H9 (cell line): ENCODE measurements around the gene CAPN5. TPM values are rescaled to one million over a fixed set of nuclear protein-coding genes. Genes with fewer than 3 reads are reported as not detected.

Experiments
- DNase-seq: peaks from one replicate; pipeline ENCODE4 v3.0.0-alpha.2; 2017
- H2AFZ ChIP-seq: one replicate; pipeline ENCODE4 v1.6.1; 2013; ENCODE audit warnings: mild to moderate bottlenecking, low read length, control low read depth, moderate library complexity
- H2AK5ac ChIP-seq: 2 replicates; pipeline ENCODE4 v1.6.1; 2013; ENCODE audit warnings: low read length, control low read depth, mixed read lengths; ENCODE audit not compliant: insufficient read length
- H2BK120ac ChIP-seq: one replicate; pipeline ENCODE4 v1.6.1; 2013; ENCODE audit warnings: low read depth, mild to moderate bottlenecking, low read length, control low read depth, inconsistent platforms; ENCODE audit not compliant: poor library complexity, severe bottlenecking
- H2BK12ac ChIP-seq: 2 replicates; pipeline ENCODE4 v1.6.1; 2013; ENCODE audit warnings: low read length, control low read depth, mixed read lengths, low read depth; ENCODE audit not compliant: insufficient read length
- H2BK15ac ChIP-seq: 2 replicates; pipeline ENCODE4 v1.6.1; 2013; ENCODE audit warnings: low read depth, low read length, control low read depth
- H2BK20ac ChIP-seq: one replicate; pipeline ENCODE4 v1.6.1; 2013; ENCODE audit warnings: low read depth, mild to moderate bottlenecking, low read length, control low read depth, inconsistent platforms; ENCODE audit not compliant: poor library complexity, severe bottlenecking
- H2BK5ac ChIP-seq: 2 replicates; pipeline ENCODE4 v1.6.1; 2013; ENCODE audit warnings: low read length, control low read depth, mixed read lengths; ENCODE audit not compliant: insufficient read length
- H3K14ac ChIP-seq: 2 replicates; pipeline ENCODE4 v1.6.1; 2013; ENCODE audit warnings: low read length, control low read depth; ENCODE audit not compliant: insufficient read depth
- H3K18ac ChIP-seq: 2 replicates; pipeline ENCODE4 v1.6.1; 2013; ENCODE audit warnings: low read depth, mild to moderate bottlenecking, mixed read lengths, low read length, control low read depth; ENCODE audit not compliant: insufficient read length
- H3K23ac ChIP-seq: 2 replicates; pipeline ENCODE4 v1.6.1; 2013; ENCODE audit warnings: low read length, control low read depth, mixed read lengths, low read depth; ENCODE audit not compliant: insufficient read length
- H3K23me2 ChIP-seq: 2 replicates; pipeline ENCODE4 v1.6.1; 2013; ENCODE audit warnings: low read depth, mild to moderate bottlenecking, mixed read lengths, low read length, control low read depth; ENCODE audit not compliant: insufficient read length, poor library complexity, severe bottlenecking
- H3K27ac ChIP-seq: 2 replicates; pipeline ENCODE4 v1.5.1; 2013; ENCODE audit warnings: low read length, control low read depth, mixed read lengths, low read depth; ENCODE audit not compliant: insufficient read length
- H3K27me3 ChIP-seq: 2 replicates; pipeline ENCODE4 v1.6.1; 2013; ENCODE audit warnings: low read length, control low read depth, inconsistent platforms; ENCODE audit not compliant: insufficient read depth
- H3K4ac ChIP-seq: 2 replicates; pipeline ENCODE4 v1.6.1; 2013; ENCODE audit warnings: low read depth, mild to moderate bottlenecking, control low read depth, inconsistent platforms, low read length, moderate library complexity
- H3K4me1 ChIP-seq: 2 replicates; pipeline ENCODE4 v1.6.1; 2013; ENCODE audit warnings: low read length, control low read depth, inconsistent platforms; ENCODE audit not compliant: insufficient read depth
- H3K4me2 ChIP-seq: 2 replicates; pipeline ENCODE4 v1.6.1; 2013; ENCODE audit warnings: low read length, control low read depth, mixed read lengths; ENCODE audit not compliant: insufficient read length, insufficient read depth
- H3K56ac ChIP-seq: 2 replicates; pipeline ENCODE4 v1.6.1; 2013; ENCODE audit warnings: low read depth, mild to moderate bottlenecking, mixed read lengths, low read length, control low read depth; ENCODE audit not compliant: insufficient read length
- H3K79me1 ChIP-seq: 2 replicates; pipeline ENCODE4 v1.6.1; 2013; ENCODE audit warnings: low read depth, mild to moderate bottlenecking, moderate library complexity, low read length, control low read depth, inconsistent platforms; ENCODE audit not compliant: insufficient read depth, poor library complexity, severe bottlenecking
- H3K79me2 ChIP-seq: 2 replicates; pipeline ENCODE4 v1.6.1; 2013; ENCODE audit warnings: low read length, control low read depth, inconsistent platforms; ENCODE audit not compliant: insufficient read depth
- H3K9ac ChIP-seq: 2 replicates; pipeline ENCODE4 v1.6.1; 2013; ENCODE audit warnings: low read length, control low read depth, mixed read lengths; ENCODE audit not compliant: insufficient read length; ENCODE audit errors: extremely low read depth
- H3K9me3 ChIP-seq: one replicate; pipeline ENCODE4 v1.6.1; 2013; ENCODE audit warnings: low read depth, low read length, inconsistent platforms; ENCODE audit not compliant: control insufficient read depth
- H3T11ph ChIP-seq: one replicate; pipeline ENCODE4 v1.6.1; 2013; ENCODE audit warnings: mild to moderate bottlenecking, low read length, control low read depth, inconsistent platforms
- H4K20me1 ChIP-seq: one replicate; pipeline ENCODE4 v1.6.1; 2013; ENCODE audit not compliant: control insufficient read depth, insufficient read length, insufficient read depth
- H4K5ac ChIP-seq: 2 replicates; pipeline ENCODE4 v1.6.1; 2013; ENCODE audit warnings: low read depth, mild to moderate bottlenecking, mixed read lengths, low read length, control low read depth; ENCODE audit not compliant: insufficient read length
- H4K8ac ChIP-seq: replicated peaks from 2 replicates; pipeline ENCODE4 v1.6.1; 2013; ENCODE audit warnings: low read length, control low read depth, mixed read lengths, low read depth; ENCODE audit not compliant: insufficient read length
- H4K91ac ChIP-seq: 2 replicates; pipeline ENCODE4 v1.6.1; 2013; ENCODE audit warnings: low read depth, mild to moderate bottlenecking, moderate library complexity, mixed read lengths, low read length, control low read depth; ENCODE audit not compliant: insufficient read length
- H3K27ac Mint-ChIP-seq, 3 experiments: 2 replicates in 2 of 3; 3 replicates in 1 of 3; pipeline ENCODE4 v1.8.0; 2020 to 2021; ENCODE audit warnings: mixed read lengths in 3 of 3, mild to moderate bottlenecking in 1 of 3, moderate library complexity in 1 of 3
- H3K27me3 Mint-ChIP-seq: 2 replicates; pipeline ENCODE4 v1.8.0; 2021; ENCODE audit warnings: low read depth, mild to moderate bottlenecking, moderate library complexity, mixed read lengths
- H3K36me3 Mint-ChIP-seq, 3 experiments: 2 replicates in 2 of 3; 3 replicates in 1 of 3; pipeline ENCODE4 v1.8.0; 2020 to 2021; ENCODE audit warnings: low read depth in 3 of 3, mixed read lengths in 3 of 3; ENCODE audit not compliant: insufficient read depth in 1 of 3
- H3K4me1 Mint-ChIP-seq, 2 experiments: 2 replicates each; pipeline ENCODE4 v1.8.0; 2020; ENCODE audit warnings: mixed read lengths in 2 of 2
- H3K4me3 Mint-ChIP-seq, 2 experiments: 2 replicates in 1 of 2; 3 replicates in 1 of 2; pipeline ENCODE4 v1.8.0; 2020 to 2021; ENCODE audit warnings: mild to moderate bottlenecking in 2 of 2, mixed read lengths in 2 of 2, moderate library complexity in 1 of 2
- H3K9me3 Mint-ChIP-seq, 2 experiments: 2 replicates in 1 of 2; 3 replicates in 1 of 2; pipeline ENCODE4 v1.8.0; 2020; ENCODE audit warnings: mild to moderate bottlenecking in 2 of 2, mixed read lengths in 2 of 2, moderate library complexity in 1 of 2
- CTCF ChIP-seq: fragments of 200-600 bp; sonication (generic); conservative IDR thresholded peaks from 3 replicates; pipeline ENCODE4 v1.8.0; 2021; ENCODE audit warnings: antibody characterized with exemption, mild to moderate bottlenecking
- WGBS: extraction: QIAGEN DNeasy Blood & Tissue Kit; methylation state at CpG from one replicate; pipeline ENCODE4 v1.1.7; 2013; ENCODE audit warnings: missing lambda C conversion rate, low lambda C conversion rate, mixed read lengths; ENCODE audit not compliant: insufficient read length; ENCODE audit errors: extremely low coverage; 5-methylcytosine and 5-hydroxymethylcytosine counted together
- total RNA-seq: library from RNA; stranded (reverse); gene quantifications from 2 replicates; pipeline ENCODE4 v1.2.1, GENCODE V29; 2021

Gene CAPN5
- total RNA-seq, 1 experiment from 2014 or later: 16.7 TPM

GRCh38 chr11:77114089-77114463 is 47.3 kb downstream of the CAPN5 start:
- Histone ChIP-seq H3K18ac (no peak overlapping the region), H3K27ac (no peak overlapping the region), H4K20me1 (no peaks in the 10 kb centered on the region), H3T11ph (no peak overlapping the region), H2BK120ac (no peak overlapping the region), H3K23ac (no peak overlapping the region), H3K27me3 (no peaks in the 10 kb centered on the region), H3K23me2 (no peaks in the 10 kb centered on the region), H3K4ac (no peak overlapping the region), H3K79me2 (no peaks in the 10 kb centered on the region), H3K56ac (no peak overlapping the region), H4K91ac (no peak overlapping the region), H3K4me1 (no peaks in the 10 kb centered on the region), H2AFZ (no peak overlapping the region), H3K14ac (no peak overlapping the region), H4K8ac (no peak overlapping the region), H2BK20ac (no peak overlapping the region), H2BK5ac (no peak overlapping the region), H4K5ac (no peak overlapping the region), H2BK12ac (no peak overlapping the region), H3K4me2 (no peak overlapping the region), H3K79me1 (no peaks in the 10 kb centered on the region), H2BK15ac (no peak overlapping the region), H3K9me3 (no peaks in the 10 kb centered on the region), H3K9ac (no peak overlapping the region), H2AK5ac (no peak overlapping the region)
- no peak overlapping the region for H3K27ac Mint-ChIP-seq
- no CpG with 5 or more reads among the region's 13 CpGs for WGBS
- no peaks in the 10 kb centered on the region; the same call in 1 of the 2 replicates for H3K27me3 Mint-ChIP-seq
- H3K4me1 Mint-ChIP-seq: peaks cover 5 to 8% of the 10 kb centered on the region in 2 experiments
- no peak for TF ChIP-seq CTCF
- H3K4me3 Mint-ChIP-seq: no peak overlapping the region
- no peak for DNase-seq
- no peaks in the 10 kb centered on the region for H3K9me3 Mint-ChIP-seq
- H3K36me3 Mint-ChIP-seq: no peaks in the 10 kb centered on the region; a peak in 1 of 7 replicates
